ENCODE results near the gene SIK2. TPM values are rescaled to one million over a fixed set of nuclear protein-coding genes. Genes with fewer than 3 reads are reported as not detected.
A peak's percentile ranks its signal among the peaks of the same experiment; 100 is the strongest.

Gene SIK2
- total RNA-seq, 4 donors from 2014 or later = 16.2 to 27.6 (median 20.9) TPM

- no peak overlapping the region for H3K4me3 ChIP-seq
- H3K27ac ChIP-seq = no peak overlapping the region
- no peaks in the 10 kb centered on the region for H3K9me3 ChIP-seq
- WGBS, 2 donors (ENCODE audit: low coverage in 1 of 2) = 90 to 100% methylated on average over 1 to 5 of the region's 5 CpGs
- no peak for ATAC-seq
- no peaks in the 10 kb centered on the region for H3K27me3 ChIP-seq
- no peak for TF ChIP-seq EP300 (IDR thresholded peaks at IDR 0.05)
- no peak for TF ChIP-seq CTCF (IDR thresholded peaks at IDR 0.05)
- peaks cover 4 to 71% of the 10 kb centered on the region in 2 donors for H3K36me3 ChIP-seq
- peaks cover 0 to 52% (median 5%) of the 10 kb centered on the region in 3 donors for H3K4me1 ChIP-seq
These were observed 160.3 kb downstream of the SIK2 start for GRCh38 chr11:111762526-111762925.

DNA sequence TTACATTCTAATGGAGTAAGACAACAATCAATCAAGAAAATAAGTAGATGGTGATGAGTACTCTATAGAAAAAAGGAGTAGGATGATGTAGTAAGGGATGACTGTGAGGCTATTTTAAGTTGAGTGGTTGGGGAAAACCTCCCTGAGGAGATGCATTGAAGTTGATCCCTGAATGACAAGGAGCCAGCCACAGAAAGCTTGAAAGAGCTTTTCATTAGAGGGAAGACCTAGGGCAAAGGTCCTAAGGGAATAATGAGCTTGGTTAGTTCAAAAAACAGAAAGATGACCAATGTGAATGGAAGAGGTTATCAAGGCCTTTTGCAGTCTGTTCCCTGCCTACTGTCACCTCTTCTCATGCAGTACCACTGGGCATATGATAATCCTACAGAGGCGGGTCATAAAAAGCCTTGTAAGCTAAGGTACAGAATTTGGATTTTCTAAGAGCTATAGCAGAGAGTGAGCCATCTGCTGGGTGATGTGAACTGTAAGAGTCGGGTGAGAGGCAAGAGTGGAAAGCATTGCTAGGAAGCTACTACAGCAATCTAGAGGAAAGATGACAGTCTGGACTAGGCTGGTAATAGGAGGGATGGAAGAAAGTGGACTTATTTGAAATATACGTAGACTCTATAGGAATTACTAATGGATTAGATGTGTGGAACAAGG is 160.9 kb downstream of the SIK2 start:
- peaks cover 4 to 65% of the 10 kb centered on the region in 2 donors for H3K36me3 ChIP-seq

DNA sequence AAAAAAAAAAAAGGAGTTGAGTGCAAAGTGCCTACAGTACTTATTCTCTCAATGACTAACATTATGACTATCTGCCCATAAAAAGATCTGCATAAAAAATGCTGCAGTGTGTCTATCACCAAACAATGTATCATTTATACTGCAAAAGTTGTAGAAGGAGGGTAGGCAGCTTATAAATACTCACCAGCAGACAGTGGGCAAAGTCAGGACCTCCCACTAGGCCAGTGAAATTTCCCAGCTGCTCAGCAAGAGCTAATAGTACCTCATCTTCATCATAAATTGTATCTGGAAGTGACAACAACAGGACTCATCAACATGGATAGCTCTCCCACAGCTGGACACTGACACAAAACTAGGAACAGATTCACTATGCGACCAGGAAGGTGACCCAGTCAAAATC is 162.4 kb downstream of the SIK2 start:
- H3K4me3 ChIP-seq = peak overlapping the region; percentile 65 to 79
- ATAC-seq = no peak
- TF ChIP-seq POLR2AphosphoS5 (IDR thresholded peaks at IDR 0.05) = no peak
- no peak for TF ChIP-seq POLR2A (IDR thresholded peaks at IDR 0.05)
- TF ChIP-seq EP300 (IDR thresholded peaks at IDR 0.05) = no peak
- TF ChIP-seq CTCF (IDR thresholded peaks at IDR 0.05) = no peak
- WGBS, 2 donors (ENCODE audit: low coverage in 1 of 2) = 50 to 54% methylated on average over 1 of the region's 1 CpG
- no peaks in the 10 kb centered on the region for H3K9me3 ChIP-seq
- H3K27ac ChIP-seq = no peak overlapping the region
- peaks cover 4 to 50% of the 10 kb centered on the region in 2 donors for H3K36me3 ChIP-seq
- H3K4me1 ChIP-seq = peaks cover 0 to 55% (median 5%) of the 10 kb centered on the region in 3 donors
- no peaks in the 10 kb centered on the region for H3K27me3 ChIP-seq

More for the DNA sequence above, 160.9 kb downstream of the SIK2 start:
- ATAC-seq = no peak
- Histone ChIP-seq H3K27ac (no peak overlapping the region), H3K4me1 (peaks cover 0 to 55% (median 5%) of the 10 kb centered on the region in 3 donors), H3K4me3 (no peak overlapping the region), H3K9me3 (no peaks in the 10 kb centered on the region), H3K27me3 (no peaks in the 10 kb centered on the region)
- no peak for TF ChIP-seq POLR2A (IDR thresholded peaks at IDR 0.05)
- WGBS, 2 donors (ENCODE audit: low coverage in 1 of 2) = 70 to 74% methylated on average over 3 of the region's 3 CpGs

- Histone ChIP-seq H3K27ac (peak overlapping the region; percentile 88 to 91 (median 90)), H3K4me1 (peaks cover 0 to 49% (median 5%) of the 10 kb centered on the region in 3 donors), H3K36me3 (peaks cover 0 to 42% of the 10 kb centered on the region in 2 donors), H3K27me3 (no peaks in the 10 kb centered on the region), H3K4me3 (peak overlapping the region; percentile 65 to 79), H3K9me3 (no peaks in the 10 kb centered on the region)
- WGBS, 2 donors (ENCODE audit: low coverage in 1 of 2) = 1 to 5% methylated on average over 7 to 11 of the region's 28 CpGs
- peak; percentile 33 for ATAC-seq
- TF ChIP-seq POLR2A (IDR thresholded peaks at IDR 0.05) (no peak), CTCF (IDR thresholded peaks at IDR 0.05) (no peak), POLR2AphosphoS5 (IDR thresholded peaks at IDR 0.05) (no peak), EP300 (IDR thresholded peaks at IDR 0.05) (no peak)
These were observed 163.2 kb downstream of the SIK2 start for GRCh38 chr11:111765320-111765983.

GRCh38 chr11:111765984-111766833 is 164.0 kb downstream of the SIK2 start, which contains the start of gene PPP2R1B:
PPP2R1B (minus strand) TSS chr11:111766389; CDS start chr11:111766361, 28 bp downstream.
- Histone ChIP-seq H3K36me3 (peaks cover 0 to 34% of the 10 kb centered on the region in 2 donors), H3K27me3 (no peaks in the 10 kb centered on the region), H3K9me3 (no peaks in the 10 kb centered on the region), H3K4me1 (peaks cover 0 to 49% (median 5%) of the 10 kb centered on the region in 3 donors), H3K4me3 (peak within 1 kb of the TSS; percentile 65 to 79), H3K27ac (peak within 1 kb of the TSS; percentile 88 to 91 (median 90))
- peak; percentile 96 for ATAC-seq
- no peak for TF ChIP-seq EP300 (IDR thresholded peaks at IDR 0.05)
- TF ChIP-seq POLR2AphosphoS5 (IDR thresholded peaks at IDR 0.05) = peak; percentile 24
- peak; percentile 10 to 27 for TF ChIP-seq POLR2A (IDR thresholded peaks at IDR 0.05)
- WGBS, 2 donors (ENCODE audit: low coverage in 1 of 2) = 0 to 2% methylated on average over 11 to 19 of the region's 61 CpGs
